Adrenal gland (tissue), 5 donors: ENCODE results near the gene TRIM66.

Experiments used
- CTCF ChIP-seq, 6 experiments: fragments of 450-650 bp in 4 of 6; fragments of 200-600 bp in 2 of 6; sonication (generic) in 1 of 6; IDR thresholded peaks; 1 replicate in 5 of 6; 2 replicates in 1 of 6; pipeline versions ENCODE4 v1.5.1 to v1.8.0; 2016 to 2021; ENCODE audit warnings: antibody characterized with exemption in 6 of 6, mild to moderate bottlenecking in 2 of 6, moderate library complexity in 1 of 6
- POLR2A ChIP-seq, 2 donors: fragments of 450-650 bp; IDR thresholded peaks; one replicate each; pipeline ENCODE4 v1.6.1; 2017; ENCODE audit warnings: antibody characterized with exemption in 2 of 2, mild to moderate bottlenecking in 2 of 2, moderate library complexity in 1 of 2
- donor health status: DM: no; HTN: no; CAD: no.

GRCh38 chr11:8682303-8683114 is at the start of gene TRIM66, which contains the start of gene RPL27A:
- peak in 3 of 6 experiments; percentile 23 to 45 (median 32) for TF ChIP-seq CTCF (IDR thresholded peaks at IDR 0.05)
- peak; percentile 96 to 98 for TF ChIP-seq POLR2A (IDR thresholded peaks at IDR 0.05)
